HCT116 (cell line): ENCODE results near the gene LRG1. TPM values are rescaled to one million over a fixed set of nuclear protein-coding genes. Genes with fewer than 3 reads are reported as not detected.

ENCODE experiments used
- ATAC-seq: fragments of 200-7000 bp; cut with Tn5 transposase; 2 replicates; pipeline ENCODE4 v1.9.1; 2020; ENCODE audit warnings: mild to moderate bottlenecking, moderate library complexity
- BruUV-seq: library from RNA; stranded (reverse); fragments of 400-500 nt; replicated peaks from 2 replicates; lab custom pipeline; 2021; lab: Mats Ljungman, UMichigan
- CTCF ChIA-PET: fragments of 300-600 bp; sonication (Branson Sonifier 250); formaldehyde crosslinking; loops from one replicate; lab custom pipeline; 2021; ENCODE audit warnings: antibody characterized with exemption; lab: Charles Lee
- POLR2A ChIA-PET: fragments of 300-600, 350-600 bp; sonication (Branson Sonifier 250); formaldehyde crosslinking; loops from one replicate; lab custom pipeline; 2021; ENCODE audit warnings: antibody characterized with exemption; lab: Charles Lee
- RAD21 ChIA-PET, 2 experiments: fragments of 300-600 bp; sonication (Branson Sonifier 250); formaldehyde crosslinking; loops; one replicate each; lab custom pipeline; 2023; ENCODE audit warnings: low total read pairs in 2 of 2; ENCODE audit not compliant: uncharacterized antibody in 2 of 2, unreplicated experiment in 2 of 2, low non-redundant PET in 1 of 2; lab: Charles Lee
- DNase-seq: peaks from one replicate; pipeline ENCODE4 v3.0.0-alpha.2; 2010; ENCODE audit warnings: low read depth, low spot score
- H2AFZ ChIP-seq: fragments of 200-600 bp; shearing (Covaris generic), sonication (generic); 2 replicates; pipeline ENCODE4 v1.6.1; 2017; ENCODE audit warnings: low read depth, mixed run types, mixed read lengths, antibody characterized with exemption, low read length; ENCODE audit not compliant: poor library complexity, severe bottlenecking
- H3K27ac ChIP-seq: 2 replicates; pipeline ENCODE4 v1.5.1; 2012; ENCODE audit warnings: low read depth, low read length
- H3K27me3 ChIP-seq: fragments of 200-600 bp; sonication (generic); 2 replicates; pipeline ENCODE4 v1.6.1; 2016; ENCODE audit warnings: mixed run types, low read length, mixed read lengths; ENCODE audit not compliant: insufficient read depth
- H3K36me3 ChIP-seq, 2 experiments: fragments of 200-500 bp in 1 of 2; fragments of 200-600 bp in 1 of 2; sonication (Bioruptor generic) in 1 of 2; sonication (generic) in 1 of 2; 2 replicates each; pipeline versions ENCODE4 v1.5.1 to v1.6.1; 2014 to 2016; ENCODE audit warnings: low read length in 2 of 2, inconsistent platforms in 1 of 2, mixed read lengths in 1 of 2, mixed run types in 1 of 2; ENCODE audit not compliant: insufficient read depth in 2 of 2, control insufficient read depth in 1 of 2
- H3K4me1 ChIP-seq, 2 experiments: fragments of 200-600 bp in 1 of 2; sonication (generic) in 1 of 2; 2 replicates each; pipeline versions ENCODE4 v1.5.1 to v1.6.1; 2012 to 2017; ENCODE audit warnings: low read length in 2 of 2, inconsistent platforms in 1 of 2, mild to moderate bottlenecking in 1 of 2, mixed read lengths in 1 of 2, mixed run types in 1 of 2, moderate library complexity in 1 of 2; ENCODE audit not compliant: insufficient read depth in 2 of 2, control insufficient read depth in 1 of 2
- H3K4me2 ChIP-seq: fragments of 200-600 bp; sonication (generic); 2 replicates; pipeline ENCODE4 v1.6.1; 2017; ENCODE audit warnings: mixed run types, low read length, mixed read lengths
- H3K4me3 ChIP-seq, 2 experiments: fragments of 200-600 bp in 1 of 2; sonication (generic) in 1 of 2; replicated peaks in 1 of 2; 2 replicates each; pipeline ENCODE4 v1.5.1; 2011 to 2016; ENCODE audit warnings: low read length in 2 of 2, control low read depth in 1 of 2, low read depth in 1 of 2, mild to moderate bottlenecking in 1 of 2, mixed read lengths in 1 of 2, mixed run types in 1 of 2
- H3K79me2 ChIP-seq: fragments of 200-600 bp; sonication (generic); 2 replicates; pipeline ENCODE4 v1.6.1; 2017; ENCODE audit warnings: mild to moderate bottlenecking, mixed run types, low read length, moderate library complexity, mixed read lengths; ENCODE audit not compliant: insufficient read depth
- H3K9ac ChIP-seq: fragments of 200-600 bp; sonication (generic); 2 replicates; pipeline ENCODE4 v1.6.1; 2016; ENCODE audit warnings: low read length, mixed read lengths
- H3K9me2 ChIP-seq: fragments of 200-600 bp; sonication (generic), shearing (Covaris generic); 2 replicates; pipeline ENCODE4 v1.6.1; 2017; ENCODE audit warnings: mixed run types, mild to moderate bottlenecking, moderate library complexity; ENCODE audit not compliant: insufficient read depth
- H3K9me3 ChIP-seq, 2 experiments: fragments of 200-500 bp in 1 of 2; fragments of 200-600 bp in 1 of 2; sonication (Bioruptor generic) in 1 of 2; sonication (generic) in 1 of 2; 2 replicates each; pipeline ENCODE4 v1.6.1; 2014 to 2017; ENCODE audit warnings: low read length in 2 of 2, mixed read lengths in 2 of 2, inconsistent platforms in 1 of 2, low read depth in 1 of 2, mild to moderate bottlenecking in 1 of 2, mixed run types in 1 of 2, moderate library complexity in 1 of 2; ENCODE audit not compliant: control insufficient read depth in 1 of 2, insufficient read depth in 1 of 2
- H4K20me1 ChIP-seq: fragments of 200-600 bp; sonication (generic), shearing (Covaris generic); 2 replicates; pipeline ENCODE4 v1.6.1; 2017; ENCODE audit warnings: mixed run types, mild to moderate bottlenecking, moderate library complexity; ENCODE audit not compliant: insufficient read depth
- CBX3 ChIP-seq: IDR thresholded peaks from 2 replicates; pipeline ENCODE4 v1.6.1; 2012; ENCODE audit warnings: low read depth
- CEBPB ChIP-seq: IDR thresholded peaks from 2 replicates; pipeline ENCODE4 v1.6.1; 2012; ENCODE audit warnings: low read depth
- EGR1 ChIP-seq: IDR thresholded peaks from 2 replicates; pipeline ENCODE4 v1.6.1; 2012; ENCODE audit warnings: low read depth
- EZH2phosphoT487 ChIP-seq: fragments of 200-600 bp; IDR thresholded peaks from 2 replicates; pipeline ENCODE4 v1.6.1; 2018; ENCODE audit warnings: antibody characterized with exemption, borderline replicate concordance
- FOSL1 ChIP-seq: IDR thresholded peaks from 2 replicates; pipeline ENCODE4 v1.6.1; 2012; ENCODE audit warnings: low read depth
- JUND ChIP-seq: IDR thresholded peaks from 2 replicates; pipeline ENCODE4 v1.6.1; 2012
- POLR2A ChIP-seq: IDR thresholded peaks from 2 replicates; pipeline ENCODE4 v1.7.0; 2011; ENCODE audit warnings: borderline replicate concordance; ENCODE audit not compliant: insufficient read depth, insufficient read length; ENCODE audit errors: extremely low read depth
- POLR2AphosphoS5 ChIP-seq: IDR thresholded peaks from 2 replicates; pipeline ENCODE4 v1.6.1; 2011; ENCODE audit warnings: mild to moderate bottlenecking, low read depth, low read length, moderate library complexity
- SIN3A ChIP-seq: IDR thresholded peaks from 2 replicates; pipeline ENCODE4 v1.6.1; 2012; ENCODE audit warnings: low read depth
- SRF ChIP-seq: IDR thresholded peaks from 2 replicates; pipeline ENCODE4 v1.6.1; 2012; ENCODE audit warnings: low read depth
- YY1 ChIP-seq: IDR thresholded peaks from 2 replicates; pipeline ENCODE4 v1.6.1; 2011; ENCODE audit warnings: low read length, low read depth, moderate library complexity, mild to moderate bottlenecking; ENCODE audit not compliant: insufficient replicate concordance; ENCODE audit errors: extremely low read depth
- ZFX ChIP-seq: fragments of 450-650 bp; IDR thresholded peaks from 2 replicates; pipeline ENCODE4 v1.6.1; 2017
- ZNF274 ChIP-seq: fragments of 200-500 bp; sonication (Bioruptor generic); IDR thresholded peaks from 2 replicates; pipeline ENCODE4 v1.6.1; 2014; ENCODE audit warnings: mild to moderate bottlenecking, low read depth, low read length, inconsistent platforms
- intact Hi-C: fragments of 100-400 bp; cut with micrococcal nuclease; formaldehyde crosslinking; loops from 2 replicates; pipeline ENCODE4 v1.10.0; 2022
- total RNA-seq: library from RNA; stranded (reverse); gene quantifications from one replicate; pipeline ENCODE4 v1.2.1, GENCODE V29; 2021; ENCODE audit not compliant: unreplicated experiment

LRG1 gene
- total RNA-seq, 1 experiment from 2014 or later: 1.3 TPM

DNA sequence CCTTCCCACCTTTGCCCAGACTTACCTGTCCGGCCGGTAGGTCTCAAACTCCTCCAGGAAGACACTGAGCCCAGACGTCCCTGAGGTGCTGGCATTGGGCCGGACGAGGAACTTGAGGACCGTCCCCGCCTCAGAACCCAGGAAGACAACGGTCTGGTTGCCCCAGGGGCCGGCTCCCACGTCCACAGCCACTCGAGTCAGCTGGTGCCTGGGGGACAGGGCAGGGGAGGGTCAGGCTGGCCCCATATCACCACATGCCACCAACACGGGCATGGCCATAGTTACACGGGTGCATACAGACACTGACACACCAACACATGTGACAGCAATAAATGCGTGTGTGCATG, 8.4 kb upstream of the LRG1 start:
- H3K9ac ChIP-seq: no peak overlapping the region
- DNase-seq (no peak), ATAC-seq (no peak)
- H3K27ac ChIP-seq: no peak overlapping the region
- H3K9me3 ChIP-seq: no peaks in the 10 kb centered on the region
- ChIA-PET CTCF (interaction anchor here (1.1 kb wide), 1 partner anchor 13 kb away, joined by 3 read pairs; the partner anchor contains the start of gene PLIN5), RAD21 (no interaction called here), POLR2A (no interaction called here)
- no peak overlapping the region for H2AFZ ChIP-seq
- no peak overlapping the region for H3K4me2 ChIP-seq
- no peaks in the 10 kb centered on the region for H3K27me3 ChIP-seq
- BruUV-seq: no TSS peak
- H3K79me2 ChIP-seq: no peaks in the 10 kb centered on the region
- H3K36me3 ChIP-seq: peaks cover 13 to 34% of the 10 kb centered on the region in 2 experiments
- no peak overlapping the region for H3K4me3 ChIP-seq
- H3K4me1 ChIP-seq: no peaks in the 10 kb centered on the region
- intact Hi-C loops: no loop called here
- no peak for TF ChIP-seq EZH2phosphoT487
- TF ChIP-seq SIN3A: no peak
- TF ChIP-seq CEBPB: no peak
- TF ChIP-seq ZFX: no peak
- TF ChIP-seq SRF: no peak
- TF ChIP-seq JUND: no peak
- no peak for TF ChIP-seq FOSL1
- no peak for TF ChIP-seq POLR2A
- no peak for TF ChIP-seq EGR1
- no peak for TF ChIP-seq YY1
- TF ChIP-seq ZNF274: no peak
- no peak for TF ChIP-seq CBX3
- TF ChIP-seq POLR2AphosphoS5: no peak
- H3K9me2 ChIP-seq: no peaks in the 10 kb centered on the region
- no peaks in the 10 kb centered on the region for H4K20me1 ChIP-seq
